ENCODE results near the gene DUSP16. TPM values are rescaled to one million over a fixed set of nuclear protein-coding genes. Genes with fewer than 3 reads are reported as not detected.

Gene DUSP16
- total RNA-seq, 4 donors from 2014 or later, result 20.6 to 52.6 (median 45.7) TPM

DNA sequence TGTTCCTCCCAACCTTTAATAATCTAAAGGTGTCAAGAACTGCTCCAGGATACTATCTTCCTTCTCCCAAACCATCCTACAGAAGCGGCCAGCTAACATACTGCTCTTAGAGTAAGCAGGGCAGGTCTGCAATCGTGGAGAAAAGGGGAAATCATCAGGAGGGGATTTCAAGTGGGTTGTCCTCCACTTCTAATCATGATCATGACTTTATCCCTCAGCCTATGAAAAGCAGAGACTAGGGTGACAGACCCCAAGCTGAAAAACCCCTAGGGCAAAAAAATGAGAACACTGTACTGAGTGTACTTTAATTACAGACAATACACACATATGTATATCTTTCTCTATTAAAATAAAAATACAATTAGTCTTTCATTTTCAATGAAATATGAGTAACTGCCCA, 13.9 kb downstream of the DUSP16 start:
- H3K4me1 ChIP-seq, result peaks cover 0 to 5% (median 0%) of the 10 kb centered on the region in 4 donors
- H3K27me3 ChIP-seq, result no peaks in the 10 kb centered on the region
- no peaks in the 10 kb centered on the region for H3K9me3 ChIP-seq
- H3K4me3 ChIP-seq, result no peak overlapping the region
- DNase-seq, result no peak
- no peak overlapping the region for H3K27ac ChIP-seq
- H3K36me3 ChIP-seq, result peaks cover 0 to 17% (median 0%) of the 10 kb centered on the region in 3 donors
- TF ChIP-seq, protein P1, sequence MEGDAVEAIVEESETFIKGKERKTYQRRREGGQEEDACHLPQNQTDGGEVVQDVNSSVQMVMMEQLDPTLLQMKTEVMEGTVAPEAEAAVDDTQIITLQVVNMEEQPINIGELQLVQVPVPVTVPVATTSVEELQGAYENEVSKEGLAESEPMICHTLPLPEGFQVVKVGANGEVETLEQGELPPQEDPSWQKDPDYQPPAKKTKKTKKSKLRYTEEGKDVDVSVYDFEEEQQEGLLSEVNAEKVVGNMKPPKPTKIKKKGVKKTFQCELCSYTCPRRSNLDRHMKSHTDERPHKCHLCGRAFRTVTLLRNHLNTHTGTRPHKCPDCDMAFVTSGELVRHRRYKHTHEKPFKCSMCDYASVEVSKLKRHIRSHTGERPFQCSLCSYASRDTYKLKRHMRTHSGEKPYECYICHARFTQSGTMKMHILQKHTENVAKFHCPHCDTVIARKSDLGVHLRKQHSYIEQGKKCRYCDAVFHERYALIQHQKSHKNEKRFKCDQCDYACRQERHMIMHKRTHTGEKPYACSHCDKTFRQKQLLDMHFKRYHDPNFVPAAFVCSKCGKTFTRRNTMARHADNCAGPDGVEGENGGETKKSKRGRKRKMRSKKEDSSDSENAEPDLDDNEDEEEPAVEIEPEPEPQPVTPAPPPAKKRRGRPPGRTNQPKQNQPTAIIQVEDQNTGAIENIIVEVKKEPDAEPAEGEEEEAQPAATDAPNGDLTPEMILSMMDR (IDR thresholded peaks at IDR 0.05), result no peak
- TF ChIP-seq POLR2A (IDR thresholded peaks at IDR 0.05), result no peak

DNA sequence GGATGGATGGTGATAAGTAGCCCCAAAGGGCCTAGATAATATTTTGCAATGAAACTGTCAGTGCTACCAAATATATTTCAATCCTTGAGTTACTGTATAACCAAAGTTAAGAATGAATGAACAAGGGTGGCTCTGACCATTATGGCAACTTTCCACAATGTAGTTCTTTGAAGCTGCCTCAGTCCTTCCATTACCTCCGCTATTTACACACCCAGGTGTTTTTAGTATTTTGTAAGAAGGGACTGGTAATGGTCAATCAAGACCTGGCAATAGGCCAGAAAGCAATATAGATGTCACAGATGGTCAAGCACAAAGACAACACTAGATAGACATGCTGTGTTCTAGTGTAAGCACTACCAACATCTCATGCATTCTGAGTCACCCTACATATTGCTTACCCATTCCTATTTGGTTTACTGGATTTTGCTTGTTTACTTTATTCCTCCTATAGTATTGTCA, 16.3 kb downstream of the DUSP16 start:
- no peaks in the 10 kb centered on the region for H3K9me3 ChIP-seq
- H3K27ac ChIP-seq, result no peak overlapping the region
- DNase-seq, result no peak
- no peaks in the 10 kb centered on the region for H3K36me3 ChIP-seq
- no peaks in the 10 kb centered on the region for H3K27me3 ChIP-seq
- TF ChIP-seq, protein P1 (IDR thresholded peaks at IDR 0.05), result no peak
- no peak for TF ChIP-seq POLR2A (IDR thresholded peaks at IDR 0.05)
- no peaks in the 10 kb centered on the region for H3K4me1 ChIP-seq
- no peak overlapping the region for H3K4me3 ChIP-seq

DNA sequence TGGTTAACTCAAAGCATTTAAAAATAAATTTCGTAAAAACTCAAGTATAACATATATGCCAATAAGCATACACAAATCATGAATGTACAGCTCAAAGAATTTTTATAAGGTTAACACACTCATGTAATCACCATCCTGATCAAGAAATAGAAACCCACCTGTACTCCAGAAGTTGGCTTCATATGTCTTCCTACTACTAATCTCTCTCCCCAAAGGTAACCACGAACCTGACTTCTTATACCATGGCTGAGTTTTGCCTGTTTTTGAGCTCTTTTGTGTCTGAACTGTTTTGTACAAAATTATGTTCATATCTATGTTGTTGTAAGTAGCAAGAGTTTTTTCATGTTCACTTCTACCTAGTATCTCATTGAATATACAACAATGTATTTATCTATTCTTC, 18.7 kb downstream of the DUSP16 start:
- H3K9me3 ChIP-seq, result no peaks in the 10 kb centered on the region
- no peaks in the 10 kb centered on the region for H3K36me3 ChIP-seq
- no peak overlapping the region for H3K27ac ChIP-seq
- H3K4me3 ChIP-seq, result no peak overlapping the region
- H3K4me1 ChIP-seq, result peaks cover 0 to 4% (median 0%) of the 10 kb centered on the region in 4 donors
- H3K27me3 ChIP-seq, result no peaks in the 10 kb centered on the region
- TF ChIP-seq, protein P1 (IDR thresholded peaks at IDR 0.05), result no peak
- TF ChIP-seq POLR2A (IDR thresholded peaks at IDR 0.05), result no peak
- no peak for DNase-seq

DNA sequence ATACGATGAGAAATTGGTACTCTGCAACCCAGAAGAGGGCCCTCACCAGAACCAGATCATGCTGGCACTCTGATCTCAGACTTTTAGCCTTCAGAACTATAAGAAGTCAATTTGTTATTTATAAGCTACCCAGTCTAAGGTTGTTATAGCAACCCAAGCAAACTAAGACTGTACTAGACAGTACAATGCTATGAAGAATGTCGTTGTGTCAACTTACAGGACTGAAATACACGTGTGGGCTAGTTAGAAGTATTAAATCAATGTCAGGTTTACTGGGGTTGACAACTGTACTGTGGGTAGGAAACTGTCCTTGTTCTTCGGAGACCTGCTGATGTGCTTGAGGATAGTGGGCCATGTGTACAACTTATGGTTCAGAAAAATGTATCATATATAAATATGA, 19.7 kb downstream of the DUSP16 start:
- H3K9me3 ChIP-seq, result no peaks in the 10 kb centered on the region
- H3K36me3 ChIP-seq, result no peaks in the 10 kb centered on the region
- H3K27me3 ChIP-seq, result no peaks in the 10 kb centered on the region
- H3K4me1 ChIP-seq, result peaks cover 0 to 13% (median 0%) of the 10 kb centered on the region in 4 donors
- DNase-seq, result no peak
- no peak for TF ChIP-seq POLR2A (IDR thresholded peaks at IDR 0.05)
- TF ChIP-seq, protein P1 (IDR thresholded peaks at IDR 0.05), result no peak
- H3K4me3 ChIP-seq, result no peak overlapping the region
- H3K27ac ChIP-seq, result no peak overlapping the region

DNA sequence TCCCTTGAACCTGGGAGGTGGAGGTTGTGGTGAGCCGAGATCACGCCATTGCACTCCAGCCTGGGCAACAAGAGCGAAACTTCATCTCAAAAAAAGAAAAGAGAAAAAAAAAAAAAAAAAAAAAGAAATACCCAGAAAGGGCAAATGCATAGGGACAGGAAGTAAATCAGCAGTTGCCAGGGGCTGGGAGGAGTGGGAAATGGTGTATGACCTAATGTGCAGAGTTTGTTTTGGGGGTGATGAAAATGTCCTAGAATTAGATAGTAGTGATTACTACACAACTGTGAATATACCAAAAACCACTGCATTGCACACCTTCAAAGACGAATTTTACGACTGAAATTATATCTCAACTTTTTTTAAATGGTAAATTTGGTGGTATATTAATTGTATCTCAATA, 20.4 kb downstream of the DUSP16 start:
- no peak overlapping the region for H3K4me3 ChIP-seq
- peaks cover 0 to 13% (median 0%) of the 10 kb centered on the region in 4 donors for H3K4me1 ChIP-seq
- H3K36me3 ChIP-seq, result no peaks in the 10 kb centered on the region
- TF ChIP-seq POLR2A (IDR thresholded peaks at IDR 0.05), result no peak
- TF ChIP-seq, protein P1 (IDR thresholded peaks at IDR 0.05), result no peak
- H3K9me3 ChIP-seq, result no peaks in the 10 kb centered on the region
- DNase-seq, result no peak
- H3K27me3 ChIP-seq, result no peaks in the 10 kb centered on the region
- no peak overlapping the region for H3K27ac ChIP-seq

DNA sequence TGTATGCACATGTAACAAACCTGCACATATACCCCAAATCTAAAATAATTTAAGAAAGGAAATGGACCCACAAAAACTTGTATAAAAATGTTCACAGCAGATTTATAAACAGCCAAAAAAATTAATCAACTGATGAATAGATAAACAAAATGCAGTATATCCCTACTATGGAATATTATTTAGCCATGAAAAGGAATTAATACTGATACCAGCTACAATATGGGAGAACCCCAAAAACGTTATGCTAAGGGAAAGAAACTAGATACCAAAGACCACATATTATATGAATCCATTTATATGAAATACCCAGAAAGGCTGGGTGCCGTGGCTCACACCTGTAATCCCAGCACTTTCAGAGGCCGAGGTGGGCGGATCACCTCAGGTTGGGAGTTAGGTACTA, 20.9 kb downstream of the DUSP16 start:
- peaks cover 0 to 13% (median 0%) of the 10 kb centered on the region in 4 donors for H3K4me1 ChIP-seq
- DNase-seq, result no peak
- TF ChIP-seq, protein P1 (IDR thresholded peaks at IDR 0.05), result no peak
- no peak for TF ChIP-seq POLR2A (IDR thresholded peaks at IDR 0.05)
- H3K9me3 ChIP-seq, result no peaks in the 10 kb centered on the region
- no peak overlapping the region for H3K4me3 ChIP-seq
- no peak overlapping the region for H3K27ac ChIP-seq
- no peaks in the 10 kb centered on the region for H3K27me3 ChIP-seq
- H3K36me3 ChIP-seq, result no peaks in the 10 kb centered on the region
